ENCODE measurements around the gene TMEM97. TPM values are rescaled to one million over a fixed set of nuclear protein-coding genes. Genes with fewer than 3 reads are reported as not detected.

The TMEM97 gene
- polyA plus RNA-seq, 1 donor: 31.0 TPM

- Histone ChIP-seq H3K27ac (ENCODE audit: low read length) (no peak overlapping the region), H3K36me3 (ENCODE audit: control insufficient read depth, insufficient read depth, low read length) (peaks cover 46% of the 10 kb centered on the region), H3K4me3 (ENCODE audit: low read length) (no peak overlapping the region)
These were observed 8.1 kb downstream of the TMEM97 start for GRCh38 chr17:28327031-28327607.

GRCh38 chr17:28327709-28328108 is 8.7 kb downstream of the TMEM97 start:
- H3K9me3 ChIP-seq (ENCODE audit: control insufficient read depth, low read depth, low read length): no peaks in the 10 kb centered on the region
- no peak overlapping the region for H3K27ac ChIP-seq (ENCODE audit: low read length)
- no CpG with 5 or more reads among the region's 3 CpGs for WGBS (ENCODE audit: insufficient coverage, low lambda C conversion rate)
- peaks cover 46% of the 10 kb centered on the region for H3K36me3 ChIP-seq (ENCODE audit: control insufficient read depth, insufficient read depth, low read length)
- no peak for DNase-seq
- H3K4me3 ChIP-seq (ENCODE audit: low read length): no peak overlapping the region
- peaks cover 31% of the 10 kb centered on the region for H3K4me1 ChIP-seq (ENCODE audit: control insufficient read depth, insufficient read depth, low read length)
- no peaks in the 10 kb centered on the region for H3K27me3 ChIP-seq (ENCODE audit: control insufficient read depth, insufficient read depth, low read length)

More at GRCh38 chr17:28327031-28327607, 8.1 kb downstream of the TMEM97 start:
- Histone ChIP-seq H3K27me3 (ENCODE audit: control insufficient read depth, insufficient read depth, low read length) (no peaks in the 10 kb centered on the region), H3K9me3 (ENCODE audit: control insufficient read depth, low read depth, low read length) (no peaks in the 10 kb centered on the region), H3K4me1 (ENCODE audit: control insufficient read depth, insufficient read depth, low read length) (peaks cover 31% of the 10 kb centered on the region)
- DNase-seq: no peak
- WGBS (ENCODE audit: insufficient coverage, low lambda C conversion rate): no CpG with 5 or more reads among the region's 9 CpGs

GRCh38 chr17:28328325-28328724 is 9.3 kb downstream of the TMEM97 start:
- H3K27ac ChIP-seq (ENCODE audit: low read length): no peak overlapping the region
- H3K9me3 ChIP-seq (ENCODE audit: control insufficient read depth, low read depth, low read length): no peaks in the 10 kb centered on the region
- 46% methylated on average over 2 of the region's 4 CpGs for WGBS (ENCODE audit: insufficient coverage, low lambda C conversion rate)
- no peak for DNase-seq
- peaks cover 29% of the 10 kb centered on the region for H3K4me1 ChIP-seq (ENCODE audit: control insufficient read depth, insufficient read depth, low read length)
- no peak overlapping the region for H3K4me3 ChIP-seq (ENCODE audit: low read length)
- H3K36me3 ChIP-seq (ENCODE audit: control insufficient read depth, insufficient read depth, low read length): peaks cover 46% of the 10 kb centered on the region
- no peaks in the 10 kb centered on the region for H3K27me3 ChIP-seq (ENCODE audit: control insufficient read depth, insufficient read depth, low read length)

GRCh38 chr17:28330671-28331070 is 11.7 kb downstream of the TMEM97 start:
- Histone ChIP-seq H3K4me1 (ENCODE audit: control insufficient read depth, insufficient read depth, low read length) (peaks cover 16% of the 10 kb centered on the region), H3K9me3 (ENCODE audit: control insufficient read depth, low read depth, low read length) (no peaks in the 10 kb centered on the region), H3K27me3 (ENCODE audit: control insufficient read depth, insufficient read depth, low read length) (no peaks in the 10 kb centered on the region), H3K36me3 (ENCODE audit: control insufficient read depth, insufficient read depth, low read length) (peaks cover 44% of the 10 kb centered on the region), H3K4me3 (ENCODE audit: low read length) (no peak overlapping the region), H3K27ac (ENCODE audit: low read length) (no peak overlapping the region)
- no CpG with 5 or more reads among the region's 5 CpGs for WGBS (ENCODE audit: insufficient coverage, low lambda C conversion rate)
- no peak for DNase-seq

GRCh38 chr17:28331891-28332420 is 13.0 kb downstream of the TMEM97 start:
- Histone ChIP-seq H3K27ac (ENCODE audit: low read length) (no peak overlapping the region), H3K27me3 (ENCODE audit: control insufficient read depth, insufficient read depth, low read length) (no peaks in the 10 kb centered on the region), H3K36me3 (ENCODE audit: control insufficient read depth, insufficient read depth, low read length) (peaks cover 36% of the 10 kb centered on the region), H3K9me3 (ENCODE audit: control insufficient read depth, low read depth, low read length) (no peaks in the 10 kb centered on the region), H3K4me3 (ENCODE audit: low read length) (no peak overlapping the region), H3K4me1 (ENCODE audit: control insufficient read depth, insufficient read depth, low read length) (peaks cover 13% of the 10 kb centered on the region)
- no peak for DNase-seq
- 100% methylated on average over 2 of the region's 6 CpGs for WGBS (ENCODE audit: insufficient coverage, low lambda C conversion rate)

- no CpG with 5 or more reads among the region's 1 CpG for WGBS (ENCODE audit: insufficient coverage, low lambda C conversion rate)
- peaks cover 26% of the 10 kb centered on the region for H3K36me3 ChIP-seq (ENCODE audit: control insufficient read depth, insufficient read depth, low read length)
- no peaks in the 10 kb centered on the region for H3K27me3 ChIP-seq (ENCODE audit: control insufficient read depth, insufficient read depth, low read length)
- no peak for DNase-seq
- H3K4me1 ChIP-seq (ENCODE audit: control insufficient read depth, insufficient read depth, low read length): peaks cover 16% of the 10 kb centered on the region
- H3K4me3 ChIP-seq (ENCODE audit: low read length): no peak overlapping the region
- H3K9me3 ChIP-seq (ENCODE audit: control insufficient read depth, low read depth, low read length): no peaks in the 10 kb centered on the region
- H3K27ac ChIP-seq (ENCODE audit: low read length): no peak overlapping the region
These were observed 14.2 kb downstream of the TMEM97 start for GRCh38 chr17:28333083-28333746.

- DNase-seq: no peak
- no peak overlapping the region for H3K27ac ChIP-seq (ENCODE audit: low read length)
- peak overlapping the region; percentile 97 for H3K4me3 ChIP-seq (ENCODE audit: low read length)
- WGBS (ENCODE audit: insufficient coverage, low lambda C conversion rate): no CpG with 5 or more reads among the region's 6 CpGs
- peaks cover 20% of the 10 kb centered on the region for H3K36me3 ChIP-seq (ENCODE audit: control insufficient read depth, insufficient read depth, low read length)
- no peaks in the 10 kb centered on the region for H3K27me3 ChIP-seq (ENCODE audit: control insufficient read depth, insufficient read depth, low read length)
- H3K4me1 ChIP-seq (ENCODE audit: control insufficient read depth, insufficient read depth, low read length): peaks cover 16% of the 10 kb centered on the region
- H3K9me3 ChIP-seq (ENCODE audit: control insufficient read depth, low read depth, low read length): no peaks in the 10 kb centered on the region
These were observed 15.2 kb downstream of the TMEM97 start for GRCh38 chr17:28334171-28334570.

- H3K4me3 ChIP-seq (ENCODE audit: low read length): peak overlapping the region; percentile 97
- peaks cover 22% of the 10 kb centered on the region for H3K36me3 ChIP-seq (ENCODE audit: control insufficient read depth, insufficient read depth, low read length)
- WGBS (ENCODE audit: insufficient coverage, low lambda C conversion rate): 10% methylated on average over 2 of the region's 18 CpGs
- no peak for DNase-seq
- no peaks in the 10 kb centered on the region for H3K27me3 ChIP-seq (ENCODE audit: control insufficient read depth, insufficient read depth, low read length)
- peaks cover 16% of the 10 kb centered on the region for H3K4me1 ChIP-seq (ENCODE audit: control insufficient read depth, insufficient read depth, low read length)
- H3K9me3 ChIP-seq (ENCODE audit: control insufficient read depth, low read depth, low read length): no peaks in the 10 kb centered on the region
- peak overlapping the region; percentile 99 for H3K27ac ChIP-seq (ENCODE audit: low read length)
These were observed 15.7 kb downstream of the TMEM97 start for GRCh38 chr17:28334666-28335200.

- peak within 1 kb of the TSS; percentile 99 for H3K27ac ChIP-seq (ENCODE audit: low read length)
- no peaks in the 10 kb centered on the region for H3K27me3 ChIP-seq (ENCODE audit: control insufficient read depth, insufficient read depth, low read length)
- no CpG with 5 or more reads among the region's 62 CpGs for WGBS (ENCODE audit: insufficient coverage, low lambda C conversion rate)
- H3K4me3 ChIP-seq (ENCODE audit: low read length): peak within 1 kb of the TSS; percentile 97
- DNase-seq: peak; percentile 100
- H3K4me1 ChIP-seq (ENCODE audit: control insufficient read depth, insufficient read depth, low read length): peaks cover 16% of the 10 kb centered on the region
- peaks cover 29% of the 10 kb centered on the region for H3K36me3 ChIP-seq (ENCODE audit: control insufficient read depth, insufficient read depth, low read length)
- H3K9me3 ChIP-seq (ENCODE audit: control insufficient read depth, low read depth, low read length): no peaks in the 10 kb centered on the region
These were observed 16.4 kb downstream of the TMEM97 start, which contains the start of the genes IFT20 and TNFAIP1 for GRCh38 chr17:28335201-28335958. IFT20 (minus strand) TSS chr17:28335472; CDS start chr17:28331985, 3,487 bp downstream. TNFAIP1 (plus strand) TSS chr17:28335761; CDS start chr17:28339522, 3,761 bp downstream.

Measured in large intestine (tissue), 3 donors.